GM10847 (cell line): ENCODE data around the gene TSC1.
A peak's percentile ranks its signal among the peaks of the same experiment; 100 is the strongest.

Experiments used
- POLR2A ChIP-seq: IDR thresholded peaks from 2 replicates; pipeline ENCODE4 v1.6.1; 2011; ENCODE audit not compliant: insufficient read length; ENCODE audit errors: extremely low read depth

TSC1 gene

GRCh38 chr9:132944294-132945185 is at the start of gene TSC1:
Gene TSC1 (minus strand): TSS chr9:132944616. CDS start chr9:132928872, 15,744 bp downstream.
- TF ChIP-seq POLR2A, result peak; percentile 47

GRCh38 chr9:132993511-132993939 is 49.1 kb upstream of the TSC1 start:
- TF ChIP-seq POLR2A, result no peak

GRCh38 chr9:132991351-132992300 is 47.2 kb upstream of the TSC1 start:
- no peak for TF ChIP-seq POLR2A

GRCh38 chr9:132990781-132991180 is 46.4 kb upstream of the TSC1 start:
- TF ChIP-seq POLR2A, result no peak

GRCh38 chr9:132989414-132989996 is 45.1 kb upstream of the TSC1 start:
- TF ChIP-seq POLR2A, result no peak

- TF ChIP-seq POLR2A, result no peak
Measured at GRCh38 chr9:132989014-132989310, 44.5 kb upstream of the TSC1 start.

- no peak for TF ChIP-seq POLR2A
Measured at GRCh38 chr9:132988244-132989013, 44.0 kb upstream of the TSC1 start.

- no peak for TF ChIP-seq POLR2A
Measured at GRCh38 chr9:132986640-132987620, 42.5 kb upstream of the TSC1 start.

- TF ChIP-seq POLR2A, result no peak
Measured at GRCh38 chr9:132986114-132986513, 41.7 kb upstream of the TSC1 start.

GRCh38 chr9:132985489-132985888 is 41.1 kb upstream of the TSC1 start:
- TF ChIP-seq POLR2A, result no peak

- no peak for TF ChIP-seq POLR2A
Measured at GRCh38 chr9:132985071-132985350, 40.6 kb upstream of the TSC1 start.

- no peak for TF ChIP-seq POLR2A
Measured at GRCh38 chr9:132984202-132985070, 40.0 kb upstream of the TSC1 start.

- no peak for TF ChIP-seq POLR2A
Measured at GRCh38 chr9:132983491-132984201, 39.2 kb upstream of the TSC1 start.

- no peak for TF ChIP-seq POLR2A
Measured at GRCh38 chr9:132982458-132982857, 38.0 kb upstream of the TSC1 start.
